Vagina (tissue), 2 donors: ENCODE results near the gene DNAI2. TPM values are rescaled to one million over a fixed set of nuclear protein-coding genes. Genes with fewer than 3 reads are reported as not detected.

Experiments
- DNase-seq, 2 donors: peaks; one replicate each; pipeline ENCODE4 v3.0.0-alpha.2; 2017; ENCODE audit errors: extremely low spot score in 2 of 2
- H3K27ac ChIP-seq: fragments of 200-600 bp; sonication (generic); one replicate; pipeline ENCODE4 v1.5.1; 2019
- H3K27me3 ChIP-seq: fragments of 200-600 bp; sonication (generic); one replicate; pipeline ENCODE4 v1.5.1; 2019
- H3K36me3 ChIP-seq, 2 donors: fragments of 200-600 bp; sonication (generic); one replicate each; pipeline ENCODE4 v1.5.1; 2017 to 2019
- H3K4me1 ChIP-seq: fragments of 200-600 bp; sonication (generic); one replicate; pipeline ENCODE4 v1.5.1; 2019
- H3K4me3 ChIP-seq, 2 donors: fragments of 200-600 bp; sonication (generic); 1 replicate in 1 of 2; 2 replicates in 1 of 2; pipeline ENCODE4 v1.5.1; 2016 to 2019
- H3K9me3 ChIP-seq: fragments of 200-600 bp; sonication (generic); one replicate; pipeline ENCODE4 v1.5.1; 2019
- CTCF ChIP-seq, 3 experiments: fragments of 450-650 bp in 2 of 3; fragments of 200-600 bp in 1 of 3; sonication (generic) in 1 of 3; IDR thresholded peaks; one replicate each; pipeline ENCODE4 v1.5.1; 2017 to 2019; ENCODE audit warnings: antibody characterized with exemption in 3 of 3, mild to moderate bottlenecking in 2 of 3, moderate library complexity in 2 of 3
- POLR2A ChIP-seq, 2 donors: fragments of 450-650 bp; IDR thresholded peaks; one replicate each; pipeline ENCODE4 v1.6.1; 2017; ENCODE audit warnings: antibody characterized with exemption in 2 of 2, mild to moderate bottlenecking in 2 of 2, moderate library complexity in 2 of 2
- POLR2AphosphoS5 ChIP-seq, 2 donors: sonication (generic); formaldehyde crosslinking; IDR thresholded peaks; one replicate each; pipeline ENCODE4 v1.9.0; 2017; ENCODE audit warnings: antibody characterized with exemption in 2 of 2, mild to moderate bottlenecking in 2 of 2, low read depth in 1 of 2; ENCODE audit not compliant: insufficient read depth in 1 of 2
- intact Hi-C: fragments of 100-400 bp; cut with DNase I; formaldehyde crosslinking; loops from one replicate; pipeline ENCODE4 v1.15.1; 2023
- total RNA-seq: library from RNA; depleted of rRNA; stranded (reverse); fragments of >200 nt; gene quantifications from one replicate; pipeline ENCODE4 v1.2.3, GENCODE V29; 2016

Gene DNAI2
- total RNA-seq, 1 donor from 2014 or later = not detected

- intact Hi-C loops = no loop called here
- H3K9me3 ChIP-seq = no peaks in the 10 kb centered on the region
- TF ChIP-seq CTCF (IDR thresholded peaks at IDR 0.05) (no peak), POLR2AphosphoS5 (IDR thresholded peaks at IDR 0.05; ENCODE audit: insufficient read depth in 1 of 2, low read depth in 1 of 2) (no peak), POLR2A (IDR thresholded peaks at IDR 0.05) (no peak)
- no peaks in the 10 kb centered on the region for H3K36me3 ChIP-seq
- H3K27ac ChIP-seq = no peak overlapping the region
- H3K4me3 ChIP-seq = no peak overlapping the region
- DNase-seq = no peak
- H3K27me3 ChIP-seq = no peaks in the 10 kb centered on the region
- no peaks in the 10 kb centered on the region for H3K4me1 ChIP-seq
Observed at GRCh38 chr17:74245145-74245831, 28.7 kb upstream of the DNAI2 start.

DNA sequence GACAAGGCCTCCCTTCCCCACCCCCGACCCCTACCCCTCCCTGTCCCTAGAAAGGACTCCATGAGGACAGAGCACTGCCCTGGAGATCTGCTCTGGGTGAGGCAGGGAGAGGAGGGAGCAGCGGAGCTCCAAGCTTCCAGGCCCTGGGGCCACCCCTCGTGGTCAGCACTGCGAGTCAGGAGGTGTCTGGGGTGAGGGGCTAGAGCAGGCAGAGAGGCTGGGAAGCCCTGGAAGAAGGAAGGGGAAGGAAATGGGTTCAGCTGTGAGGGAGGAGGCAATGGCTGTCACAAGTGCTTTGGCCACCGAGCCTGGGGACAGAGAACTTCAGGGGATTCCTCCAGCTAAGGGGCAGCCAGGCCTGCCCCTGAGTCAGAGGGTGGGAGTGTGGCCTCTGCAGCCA, 28.2 kb upstream of the DNAI2 start:
- H3K27ac ChIP-seq = no peak overlapping the region
- DNase-seq = no peak
- TF ChIP-seq CTCF (IDR thresholded peaks at IDR 0.05) = no peak
- no peak for TF ChIP-seq POLR2A (IDR thresholded peaks at IDR 0.05)
- no peak for TF ChIP-seq POLR2AphosphoS5 (IDR thresholded peaks at IDR 0.05; ENCODE audit: insufficient read depth in 1 of 2, low read depth in 1 of 2)

GRCh38 chr17:74249590-74250270, 24.3 kb upstream of the DNAI2 start:
- H3K4me3 ChIP-seq = no peak overlapping the region
- no peak for TF ChIP-seq POLR2A (IDR thresholded peaks at IDR 0.05)
- no peak for TF ChIP-seq POLR2AphosphoS5 (IDR thresholded peaks at IDR 0.05; ENCODE audit: insufficient read depth in 1 of 2, low read depth in 1 of 2)
- no peak for TF ChIP-seq CTCF (IDR thresholded peaks at IDR 0.05)
- no peak overlapping the region for H3K27ac ChIP-seq
- H3K27me3 ChIP-seq = no peaks in the 10 kb centered on the region
- no peaks in the 10 kb centered on the region for H3K36me3 ChIP-seq
- H3K9me3 ChIP-seq = no peaks in the 10 kb centered on the region
- intact Hi-C loops = no loop called here
- H3K4me1 ChIP-seq = no peaks in the 10 kb centered on the region
- no peak for DNase-seq

More for the DNA sequence above, 28.2 kb upstream of the DNAI2 start:
- H3K36me3 ChIP-seq = no peaks in the 10 kb centered on the region
- no peaks in the 10 kb centered on the region for H3K4me1 ChIP-seq
- no peak overlapping the region for H3K4me3 ChIP-seq
- H3K9me3 ChIP-seq = no peaks in the 10 kb centered on the region
- intact Hi-C loops = no loop called here
- H3K27me3 ChIP-seq = no peaks in the 10 kb centered on the region

GRCh38 chr17:74250324-74250995, 23.6 kb upstream of the DNAI2 start:
- no peaks in the 10 kb centered on the region for H3K9me3 ChIP-seq
- H3K27me3 ChIP-seq = no peaks in the 10 kb centered on the region
- H3K4me3 ChIP-seq = no peak overlapping the region
- no peak for TF ChIP-seq POLR2A (IDR thresholded peaks at IDR 0.05)
- TF ChIP-seq CTCF (IDR thresholded peaks at IDR 0.05) = no peak
- TF ChIP-seq POLR2AphosphoS5 (IDR thresholded peaks at IDR 0.05; ENCODE audit: insufficient read depth in 1 of 2, low read depth in 1 of 2) = no peak
- no peaks in the 10 kb centered on the region for H3K4me1 ChIP-seq
- DNase-seq = no peak
- H3K36me3 ChIP-seq = no peaks in the 10 kb centered on the region
- no peak overlapping the region for H3K27ac ChIP-seq
- intact Hi-C loops = no loop called here
